AG04450 (cell line): ENCODE data around the gene FOSB. TPM values are rescaled to one million over a fixed set of nuclear protein-coding genes. Genes with fewer than 3 reads are reported as not detected.

Experiments used
- CTCF ChIA-PET: fragments of 300-600, 350-600 bp; formaldehyde crosslinking; extraction: SDS; loops from one replicate; lab custom pipeline; 2022; ENCODE audit warnings: antibody characterized with exemption, inconsistent platforms; lab: Charles Lee
- POLR2A ChIA-PET: fragments of 350-600 bp; formaldehyde crosslinking; extraction: SDS; loops from one replicate; lab custom pipeline; 2021; ENCODE audit warnings: antibody characterized with exemption, inconsistent platforms; lab: Yijun Ruan, JAX
- DNase-seq: peaks from one replicate; pipeline ENCODE4 v3.0.0-alpha.2; 2011; ENCODE audit warnings: low read depth, low spot score
- H3K27ac ChIP-seq: one replicate; pipeline ENCODE4 v1.5.1; 2012; ENCODE audit warnings: low read depth, low read length, control low read depth
- H3K27me3 ChIP-seq: one replicate; pipeline ENCODE4 v1.6.0; 2012; ENCODE audit warnings: low read length; ENCODE audit not compliant: control insufficient read depth, insufficient read depth
- H3K4me3 ChIP-seq: 2 replicates; pipeline ENCODE4 v1.5.1; 2011; ENCODE audit warnings: mild to moderate bottlenecking, low read depth, low read length, control low read depth
- H3K9me3 ChIP-seq: 2 replicates; pipeline ENCODE4 v1.5.1; 2012; ENCODE audit warnings: low read length; ENCODE audit not compliant: control insufficient read depth, insufficient read depth
- polyA minus RNA-seq: library from RNA; depleted of rRNA, polyadenylated mRNA; stranded (reverse); fragments of >200 nt; gene quantifications from 2 replicates; pipeline ENCODE4 v1.2.3, GENCODE V29; 2011; rRNA and poly(A)+ RNA removed
- polyA plus RNA-seq: library from polyadenylated mRNA; depleted of rRNA; stranded (reverse); fragments of >200 nt; gene quantifications from 2 replicates; pipeline ENCODE4 v1.2.3, GENCODE V29; 2011; rRNA removed
- TF ChIP-seq, protein P1 (sequence below): IDR thresholded peaks from 2 replicates; pipeline ENCODE4 v1.5.1; 2011; ENCODE audit warnings: low read depth, low read length, control low read depth, inconsistent platforms

Gene FOSB
- polyA plus RNA-seq, result 1.3 and 1.7 TPM in 2 replicates
- 12.2 and 19.2 TPM in 2 replicates for polyA minus RNA-seq

- DNase-seq, result peak; percentile 87
- ChIA-PET POLR2A (interaction anchor here (0.6 to 2.8 kb wide), 8 partner anchors 11 to 714 kb away, joined by 3 to 32 read pairs (median 6); no protein-coding TSS in a partner anchor), CTCF (interaction anchor here (0.9 to 5.0 kb wide), 6 partner anchors 11 to 226 kb away, joined by 3 to 36 read pairs (median 7); no protein-coding TSS in a partner anchor)
- peak within 1 kb of the TSS; percentile 96 for H3K4me3 ChIP-seq
- peak within 1 kb of the TSS; percentile 92 for H3K27ac ChIP-seq
- TF ChIP-seq, protein P1, sequence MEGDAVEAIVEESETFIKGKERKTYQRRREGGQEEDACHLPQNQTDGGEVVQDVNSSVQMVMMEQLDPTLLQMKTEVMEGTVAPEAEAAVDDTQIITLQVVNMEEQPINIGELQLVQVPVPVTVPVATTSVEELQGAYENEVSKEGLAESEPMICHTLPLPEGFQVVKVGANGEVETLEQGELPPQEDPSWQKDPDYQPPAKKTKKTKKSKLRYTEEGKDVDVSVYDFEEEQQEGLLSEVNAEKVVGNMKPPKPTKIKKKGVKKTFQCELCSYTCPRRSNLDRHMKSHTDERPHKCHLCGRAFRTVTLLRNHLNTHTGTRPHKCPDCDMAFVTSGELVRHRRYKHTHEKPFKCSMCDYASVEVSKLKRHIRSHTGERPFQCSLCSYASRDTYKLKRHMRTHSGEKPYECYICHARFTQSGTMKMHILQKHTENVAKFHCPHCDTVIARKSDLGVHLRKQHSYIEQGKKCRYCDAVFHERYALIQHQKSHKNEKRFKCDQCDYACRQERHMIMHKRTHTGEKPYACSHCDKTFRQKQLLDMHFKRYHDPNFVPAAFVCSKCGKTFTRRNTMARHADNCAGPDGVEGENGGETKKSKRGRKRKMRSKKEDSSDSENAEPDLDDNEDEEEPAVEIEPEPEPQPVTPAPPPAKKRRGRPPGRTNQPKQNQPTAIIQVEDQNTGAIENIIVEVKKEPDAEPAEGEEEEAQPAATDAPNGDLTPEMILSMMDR, result peak; percentile 23
- no peaks in the 10 kb centered on the region; the same call in 1 of the 2 replicates for H3K9me3 ChIP-seq
- no peaks in the 10 kb centered on the region for H3K27me3 ChIP-seq
Measured at GRCh38 chr19:45467456-45468158, at the start of gene FOSB. Gene FOSB, plus strand, starts transcription at chr19:45467996. Its CDS starts 591 bp downstream, at chr19:45468587.

- ChIA-PET POLR2A (no interaction called here), CTCF (no interaction called here)
- TF ChIP-seq, protein P1, result no peak
- no peak overlapping the region for H3K27ac ChIP-seq
- H3K9me3 ChIP-seq, result no peaks in the 10 kb centered on the region; the same call in 1 of the 2 replicates
- no peak overlapping the region for H3K4me3 ChIP-seq
- no peaks in the 10 kb centered on the region for H3K27me3 ChIP-seq
- DNase-seq, result no peak
Measured at GRCh38 chr19:45418802-45419201, 49.0 kb upstream of the FOSB start.

- H3K27ac ChIP-seq, result no peak overlapping the region
- DNase-seq, result no peak
Measured at GRCh38 chr19:45419396-45419795, 48.4 kb upstream of the FOSB start.

DNA sequence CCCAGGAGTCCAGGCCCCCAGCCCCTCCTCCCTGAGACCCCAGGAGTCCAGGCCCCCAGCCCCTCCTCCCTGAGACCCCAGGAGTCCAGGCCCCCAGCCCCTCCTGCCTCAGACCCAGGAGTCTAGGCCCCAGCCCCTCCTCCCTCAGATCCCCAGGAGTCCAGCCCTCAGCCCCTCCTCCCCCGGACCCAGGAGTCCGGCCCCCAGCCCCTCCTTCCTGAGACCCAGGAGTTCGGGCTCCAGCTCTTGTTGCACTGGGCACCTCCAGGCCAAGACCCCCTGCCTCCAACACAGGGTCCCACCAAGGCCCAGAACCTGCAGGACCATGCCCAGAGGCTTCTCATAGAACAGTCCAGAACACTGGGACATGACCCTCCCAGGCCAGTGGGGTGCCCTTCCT is 47.9 kb upstream of the FOSB start:
- CTCF ChIA-PET, result no interaction called here
- Histone ChIP-seq H3K27me3 (no peaks in the 10 kb centered on the region), H3K4me3 (no peak overlapping the region), H3K27ac (no peak overlapping the region), H3K9me3 (no peaks in the 10 kb centered on the region; the same call in 1 of the 2 replicates)
- no peak for DNase-seq
- TF ChIP-seq, protein P1, result no peak
- POLR2A ChIA-PET, result no interaction called here

More at GRCh38 chr19:45419396-45419795, 48.4 kb upstream of the FOSB start:
- POLR2A ChIA-PET, result no interaction called here
- CTCF ChIA-PET, result no interaction called here
- no peaks in the 10 kb centered on the region for H3K27me3 ChIP-seq
- TF ChIP-seq, protein P1, result no peak
- H3K4me3 ChIP-seq, result no peak overlapping the region
- no peaks in the 10 kb centered on the region; the same call in 1 of the 2 replicates for H3K9me3 ChIP-seq

- Histone ChIP-seq H3K9me3 (no peaks in the 10 kb centered on the region; the same call in 1 of the 2 replicates), H3K27me3 (no peaks in the 10 kb centered on the region), H3K27ac (no peak overlapping the region), H3K4me3 (no peak overlapping the region)
- DNase-seq, result no peak
- TF ChIP-seq, protein P1, result no peak
- ChIA-PET CTCF (no interaction called here), POLR2A (no interaction called here)
Measured at GRCh38 chr19:45420356-45420755, 47.4 kb upstream of the FOSB start.
